OCI-LY1 (cell line): Measurements from ENCODE around the gene TFPI.

Source experiments
- H2AFZ ChIP-seq: fragments of 200-600 bp; sonication (generic), shearing (Covaris generic); 2 replicates; pipeline ENCODE4 v1.6.0; 2014; ENCODE audit warnings: antibody characterized with exemption, mild to moderate bottlenecking, low read length
- H3F3A ChIP-seq: fragments of 200-600 bp; sonication (generic), shearing (Covaris generic); 2 replicates; pipeline ENCODE4 v1.6.0; 2014; ENCODE audit warnings: mild to moderate bottlenecking, antibody characterized with exemption, low read length, moderate library complexity; ENCODE audit not compliant: insufficient read depth
- H3K27ac ChIP-seq: fragments of 200-600 bp; sonication (generic); 2 replicates; pipeline ENCODE4 v1.5.1; 2014; ENCODE audit warnings: low read length, mixed run types, mild to moderate bottlenecking, low read depth; ENCODE audit not compliant: poor library complexity, severe bottlenecking
- H3K27me3 ChIP-seq: fragments of 200-600 bp; sonication (generic); 2 replicates; pipeline ENCODE4 v1.6.0; 2014; ENCODE audit warnings: antibody characterized with exemption, mild to moderate bottlenecking, low read length, moderate library complexity; ENCODE audit not compliant: insufficient read depth
- H3K36me3 ChIP-seq: fragments of 200-600 bp; sonication (generic); 2 replicates; pipeline ENCODE4 v1.6.1; 2014; ENCODE audit warnings: mild to moderate bottlenecking, antibody characterized with exemption, low read length, moderate library complexity, mixed read lengths; ENCODE audit not compliant: insufficient read depth
- H3K4me1 ChIP-seq: fragments of 200-600 bp; sonication (generic); 2 replicates; pipeline ENCODE4 v1.5.1; 2014; ENCODE audit warnings: mild to moderate bottlenecking, low read length, moderate library complexity; ENCODE audit not compliant: insufficient read depth, severe bottlenecking
- H3K4me2 ChIP-seq: fragments of 200-600 bp; sonication (generic), shearing (Covaris generic); 2 replicates; pipeline ENCODE4 v1.6.1; 2014; ENCODE audit warnings: low read length
- H3K4me3 ChIP-seq: fragments of 200-600 bp; sonication (generic); 2 replicates; pipeline ENCODE4 v1.5.1; 2014; ENCODE audit warnings: low read length, low read depth, mild to moderate bottlenecking, mixed read lengths; ENCODE audit not compliant: poor library complexity, severe bottlenecking
- H3K79me2 ChIP-seq: fragments of 200-600 bp; shearing (Covaris generic); 2 replicates; pipeline ENCODE4 v1.6.1; 2016; ENCODE audit warnings: mixed run types, low read length, mixed read lengths; ENCODE audit not compliant: insufficient read depth
- H3K9ac ChIP-seq: fragments of 200-600 bp; sonication (generic), shearing (Covaris generic); 2 replicates; pipeline ENCODE4 v1.6.1; 2014; ENCODE audit warnings: mild to moderate bottlenecking, low read length, mixed read lengths
- H3K9me2 ChIP-seq: fragments of 200-600 bp; sonication (generic), shearing (Covaris generic); 2 replicates; pipeline ENCODE4 v1.6.1; 2014; ENCODE audit warnings: low read depth, mild to moderate bottlenecking, low read length, mixed read lengths
- H3K9me3 ChIP-seq: fragments of 200-600 bp; shearing (Covaris generic); 2 replicates; pipeline ENCODE4 v1.6.1; 2014; ENCODE audit warnings: low read length, mixed read lengths
- H4K20me1 ChIP-seq: fragments of 200-600 bp; sonication (generic), shearing (Covaris generic); 2 replicates; pipeline ENCODE4 v1.6.0; 2016; ENCODE audit warnings: mild to moderate bottlenecking, low read length; ENCODE audit not compliant: insufficient read depth
- EZH2 ChIP-seq: fragments of 200-600 bp; sonication (generic), shearing (Covaris generic); IDR thresholded peaks from 2 replicates; pipeline ENCODE4 v1.8.0; 2017; ENCODE audit warnings: borderline replicate concordance, mixed run types, mild to moderate bottlenecking, antibody characterized with exemption, low read length, moderate library complexity, mixed read lengths
- TF ChIP-seq, protein P1 (sequence below): fragments of 200-600 bp; sonication (generic), shearing (Covaris generic); IDR thresholded peaks from 2 replicates; pipeline ENCODE4 v1.5.1; 2017; ENCODE audit warnings: mild to moderate bottlenecking, antibody characterized with exemption, low read length, moderate library complexity, mixed read lengths

The TFPI gene

DNA sequence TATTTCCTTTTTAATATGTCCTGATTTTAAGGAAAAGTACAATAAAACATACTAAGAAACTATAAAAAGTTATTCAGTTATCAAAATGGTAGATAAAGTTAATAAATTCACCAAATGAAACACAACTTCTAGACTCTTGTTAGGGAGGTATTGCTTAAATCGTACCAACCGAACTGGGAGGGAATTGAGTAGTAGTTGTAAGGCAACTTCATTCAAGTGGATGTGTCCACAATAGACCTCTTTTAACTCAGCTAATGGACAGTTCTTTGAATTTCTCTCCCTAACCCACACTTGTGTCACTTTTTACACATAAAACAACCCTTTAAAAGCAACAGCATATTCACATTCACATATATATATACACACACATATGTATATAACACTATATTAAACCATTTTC, 57.1 kb downstream of the TFPI start:
- TF ChIP-seq EZH2, result no peak
- Histone ChIP-seq H3K27ac (no peak overlapping the region), H3K4me2 (no peak overlapping the region), H3K4me3 (no peak overlapping the region), H3K9me3 (no peaks in the 10 kb centered on the region), H3F3A (no peaks in the 10 kb centered on the region), H3K79me2 (no peaks in the 10 kb centered on the region), H3K4me1 (no peaks in the 10 kb centered on the region), H3K9ac (no peak overlapping the region), H3K27me3 (no peaks in the 10 kb centered on the region), H3K36me3 (no peaks in the 10 kb centered on the region), H2AFZ (no peak overlapping the region), H4K20me1 (no peaks in the 10 kb centered on the region), H3K9me2 (no peaks in the 10 kb centered on the region)

DNA sequence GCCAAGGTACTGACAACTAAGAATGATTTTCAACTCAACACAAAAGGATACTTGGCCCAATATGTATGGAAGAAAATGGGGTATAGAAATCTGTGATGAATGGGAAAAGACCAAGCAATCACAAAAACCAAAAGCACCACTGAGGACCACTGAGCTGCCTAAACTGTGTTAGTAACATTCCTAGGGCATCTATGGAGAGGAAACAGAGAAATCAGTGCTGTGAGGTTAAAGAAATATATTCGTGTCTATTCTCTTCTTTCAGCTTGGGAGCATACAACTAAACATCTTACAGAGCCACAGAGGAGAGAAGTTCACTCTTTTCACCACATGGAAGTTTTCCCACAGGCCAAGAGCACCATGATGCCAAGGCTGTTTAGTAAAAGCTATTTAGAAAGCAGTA, 58.9 kb downstream of the TFPI start:
- Histone ChIP-seq H3K4me2 (no peak overlapping the region), H4K20me1 (no peaks in the 10 kb centered on the region), H3K36me3 (no peaks in the 10 kb centered on the region), H3K27ac (no peak overlapping the region), H3K4me3 (no peak overlapping the region), H3K9me2 (no peaks in the 10 kb centered on the region), H3K4me1 (no peaks in the 10 kb centered on the region), H3F3A (no peaks in the 10 kb centered on the region), H3K9me3 (no peaks in the 10 kb centered on the region), H3K79me2 (no peaks in the 10 kb centered on the region), H2AFZ (no peak overlapping the region), H3K9ac (no peak overlapping the region), H3K27me3 (no peaks in the 10 kb centered on the region)
- TF ChIP-seq, protein P1, sequence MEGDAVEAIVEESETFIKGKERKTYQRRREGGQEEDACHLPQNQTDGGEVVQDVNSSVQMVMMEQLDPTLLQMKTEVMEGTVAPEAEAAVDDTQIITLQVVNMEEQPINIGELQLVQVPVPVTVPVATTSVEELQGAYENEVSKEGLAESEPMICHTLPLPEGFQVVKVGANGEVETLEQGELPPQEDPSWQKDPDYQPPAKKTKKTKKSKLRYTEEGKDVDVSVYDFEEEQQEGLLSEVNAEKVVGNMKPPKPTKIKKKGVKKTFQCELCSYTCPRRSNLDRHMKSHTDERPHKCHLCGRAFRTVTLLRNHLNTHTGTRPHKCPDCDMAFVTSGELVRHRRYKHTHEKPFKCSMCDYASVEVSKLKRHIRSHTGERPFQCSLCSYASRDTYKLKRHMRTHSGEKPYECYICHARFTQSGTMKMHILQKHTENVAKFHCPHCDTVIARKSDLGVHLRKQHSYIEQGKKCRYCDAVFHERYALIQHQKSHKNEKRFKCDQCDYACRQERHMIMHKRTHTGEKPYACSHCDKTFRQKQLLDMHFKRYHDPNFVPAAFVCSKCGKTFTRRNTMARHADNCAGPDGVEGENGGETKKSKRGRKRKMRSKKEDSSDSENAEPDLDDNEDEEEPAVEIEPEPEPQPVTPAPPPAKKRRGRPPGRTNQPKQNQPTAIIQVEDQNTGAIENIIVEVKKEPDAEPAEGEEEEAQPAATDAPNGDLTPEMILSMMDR, result no peak
- TF ChIP-seq EZH2, result no peak

DNA sequence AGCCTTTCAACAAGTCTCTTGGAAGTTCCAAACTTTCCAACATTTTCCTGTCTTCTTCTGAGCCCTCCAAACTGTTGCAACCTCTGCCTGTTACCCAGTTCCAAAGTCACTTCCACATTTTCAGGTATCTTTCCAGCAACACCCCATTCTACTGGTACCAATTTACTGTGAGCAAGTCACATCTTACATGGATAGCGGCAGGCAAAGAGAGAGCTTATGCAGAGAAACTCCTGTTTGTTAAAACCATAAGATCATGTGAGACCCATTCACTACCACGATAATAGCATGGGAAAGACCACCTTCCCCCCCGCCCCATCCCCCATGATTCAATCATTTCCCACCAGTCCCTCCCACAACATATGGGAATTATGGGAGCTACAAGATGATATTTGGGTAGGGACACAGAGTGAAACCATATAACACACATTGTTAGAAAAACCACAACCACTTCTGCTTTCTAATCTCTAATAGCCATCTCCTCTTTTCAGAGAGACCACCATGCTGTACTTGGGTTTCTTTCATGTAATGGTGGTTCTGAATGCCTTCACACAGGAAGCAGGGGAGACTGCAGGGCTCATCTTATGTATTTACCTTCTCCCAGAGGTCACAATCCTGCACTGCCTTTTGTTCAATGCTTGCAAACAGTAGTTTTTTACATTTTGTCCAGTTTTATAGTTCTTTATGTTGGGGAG, 60.2 kb downstream of the TFPI start:
- Histone ChIP-seq H3K4me1 (no peaks in the 10 kb centered on the region), H3K27me3 (no peaks in the 10 kb centered on the region), H2AFZ (no peak overlapping the region), H3K9me2 (no peaks in the 10 kb centered on the region), H3K4me2 (no peak overlapping the region), H3K27ac (no peak overlapping the region), H4K20me1 (no peaks in the 10 kb centered on the region), H3K36me3 (no peaks in the 10 kb centered on the region), H3K9me3 (no peaks in the 10 kb centered on the region), H3F3A (no peaks in the 10 kb centered on the region), H3K9ac (no peak overlapping the region), H3K4me3 (no peak overlapping the region), H3K79me2 (no peaks in the 10 kb centered on the region)
- TF ChIP-seq, protein P1, result no peak
- no peak for TF ChIP-seq EZH2

DNA sequence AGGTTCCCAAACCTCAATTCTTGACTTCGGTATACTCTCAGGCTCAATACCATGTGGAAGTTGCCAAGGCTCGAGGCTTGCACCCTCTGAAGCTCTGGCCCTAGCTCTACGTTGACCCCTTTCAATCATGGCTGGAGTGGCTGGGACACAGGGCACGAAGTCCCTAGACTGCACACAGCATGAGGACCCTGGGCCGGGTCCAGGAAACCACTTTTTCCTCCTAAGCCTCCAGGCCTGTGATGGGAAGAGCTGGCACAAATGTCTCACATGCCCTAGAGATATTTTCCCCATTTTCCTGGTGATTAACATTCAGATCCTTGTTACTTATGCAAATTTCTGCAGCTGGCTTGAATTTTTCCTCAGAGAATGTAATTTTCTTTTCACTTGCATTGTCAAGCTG, 61.1 kb downstream of the TFPI start:
- Histone ChIP-seq H3K4me3 (no peak overlapping the region), H3K9ac (no peak overlapping the region), H3K27me3 (no peaks in the 10 kb centered on the region), H3K9me2 (no peaks in the 10 kb centered on the region), H3K9me3 (no peaks in the 10 kb centered on the region), H3K4me1 (no peaks in the 10 kb centered on the region), H3F3A (no peaks in the 10 kb centered on the region), H3K36me3 (no peaks in the 10 kb centered on the region), H2AFZ (no peak overlapping the region), H3K79me2 (no peaks in the 10 kb centered on the region), H3K4me2 (no peak overlapping the region), H4K20me1 (no peaks in the 10 kb centered on the region), H3K27ac (no peak overlapping the region)
- TF ChIP-seq, protein P1, result no peak
- TF ChIP-seq EZH2, result no peak
